Measurements from ENCODE around the gene SLC26A6. TPM values are rescaled to one million over a fixed set of nuclear protein-coding genes. Genes with fewer than 3 reads are reported as not detected.

The SLC26A6 gene
- total RNA-seq, 1 experiment from 2014 or later: 58.9 TPM

DNA sequence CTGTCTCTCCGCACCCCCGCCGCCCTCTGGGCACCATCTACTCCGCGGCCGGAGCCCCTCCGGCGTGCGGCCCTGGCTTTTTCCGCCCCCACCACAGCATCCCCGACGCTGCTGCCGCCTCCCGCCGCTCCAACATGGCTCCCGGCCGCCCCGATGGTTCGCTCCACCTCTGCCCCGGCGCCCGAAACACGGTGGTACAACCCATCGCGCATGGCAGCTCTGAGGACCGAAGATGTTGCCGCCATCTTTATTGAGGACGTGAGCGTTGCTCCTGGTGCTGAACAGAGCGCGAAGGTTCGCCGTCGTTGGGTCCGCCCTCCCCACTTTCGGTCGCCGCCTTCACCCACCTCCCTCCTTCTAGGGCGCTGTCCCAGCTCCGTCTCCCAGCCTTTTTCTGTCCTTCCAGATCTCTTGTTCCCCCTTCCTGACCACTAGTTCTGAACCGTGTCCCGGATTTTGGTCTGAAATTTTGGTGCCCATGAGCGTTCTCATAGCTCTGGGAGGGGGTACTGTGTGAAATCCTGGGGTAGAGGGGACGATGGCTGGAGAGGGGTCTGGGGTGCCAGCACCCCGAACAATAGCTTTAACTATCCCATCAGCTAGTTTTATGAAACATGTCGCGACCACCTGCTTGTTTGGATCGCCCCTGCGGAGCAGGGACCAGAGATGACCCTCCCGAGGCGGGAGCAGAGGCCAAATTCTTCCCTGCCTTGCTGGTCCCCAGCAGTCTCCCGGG, 27.7 kb upstream of the SLC26A6 start, which contains the start of gene CELSR3:
TSS of gene CELSR3 (minus strand) at position 134 of the 736 bp plus-strand sequence. CDS start 252 bp downstream, outside the sequence.
- ChIA-PET CTCF (interaction anchor here (0.9 to 5.2 kb wide), 13 partner anchors 23 to 344 kb away, joined by 3 to 51 read pairs (median 5); partner anchors contain the start of genes NCKIPSD, SLC26A6, UQCRC1 and WDR6), POLR2A (interaction anchor here (0.6 to 4.4 kb wide), 13 partner anchors 13 to 911 kb away, joined by 3 to 41 read pairs (median 4); partner anchors contain the start of genes ATRIP, IP6K2, NDUFAF3 and PFKFB4)
- H3K27ac Mint-ChIP-seq: peak within 1 kb of the TSS; percentile 100
- DNase-seq (ENCODE audit: low spot score) (peak; percentile 89), ATAC-seq (peak; percentile 16)
- H3K27me3 Mint-ChIP-seq (ENCODE audit: low read depth): no peaks in the 10 kb centered on the region
- peaks cover 28% of the 10 kb centered on the region for H3K36me3 Mint-ChIP-seq
- H3K4me3 Mint-ChIP-seq: peak within 1 kb of the TSS; percentile 88
- H3K9me3 Mint-ChIP-seq: peaks cover 6% of the 10 kb centered on the region; the same call in 1 of the 2 replicates
- peaks cover 14% of the 10 kb centered on the region for H3K4me1 Mint-ChIP-seq
- no peak for TF ChIP-seq FOXP1 (CRISPR knock-in tag; IDR thresholded peaks at IDR 0.05; ENCODE audit: borderline replicate concordance)
- TF ChIP-seq, protein P1, sequence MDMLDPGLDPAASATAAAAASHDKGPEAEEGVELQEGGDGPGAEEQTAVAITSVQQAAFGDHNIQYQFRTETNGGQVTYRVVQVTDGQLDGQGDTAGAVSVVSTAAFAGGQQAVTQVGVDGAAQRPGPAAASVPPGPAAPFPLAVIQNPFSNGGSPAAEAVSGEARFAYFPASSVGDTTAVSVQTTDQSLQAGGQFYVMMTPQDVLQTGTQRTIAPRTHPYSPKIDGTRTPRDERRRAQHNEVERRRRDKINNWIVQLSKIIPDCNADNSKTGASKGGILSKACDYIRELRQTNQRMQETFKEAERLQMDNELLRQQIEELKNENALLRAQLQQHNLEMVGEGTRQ (CRISPR knock-in tag; IDR thresholded peaks at IDR 0.05): no peak
- 0 out of 2 replicates have a peak, but pooled peaks have one; percentile 32 for TF ChIP-seq KAT7 (CRISPR knock-in tag; IDR thresholded peaks at IDR 0.05; ENCODE audit: borderline replicate concordance)
- TF ChIP-seq SP1 (CRISPR knock-in tag; conservative IDR thresholded peaks at IDR 0.05): no peak
- no peak for TF ChIP-seq CREM (CRISPR knock-in tag; IDR thresholded peaks at IDR 0.05)
- TF ChIP-seq SMAD4 (CRISPR knock-in tag; IDR thresholded peaks at IDR 0.05): no peak
- TF ChIP-seq, protein P2, sequence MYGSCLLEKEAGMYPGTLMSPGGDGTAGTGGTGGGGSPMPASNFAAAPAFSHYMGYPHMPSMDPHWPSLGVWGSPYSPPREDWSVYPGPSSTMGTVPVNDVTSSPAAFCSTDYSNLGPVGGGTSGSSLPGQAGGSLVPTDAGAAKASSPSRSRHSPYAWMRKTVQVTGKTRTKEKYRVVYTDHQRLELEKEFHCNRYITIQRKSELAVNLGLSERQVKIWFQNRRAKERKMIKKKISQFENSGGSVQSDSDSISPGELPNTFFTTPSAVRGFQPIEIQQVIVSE (CRISPR knock-in tag; IDR thresholded peaks at IDR 0.05; ENCODE audit: borderline replicate concordance): no peak
- TF ChIP-seq ZNF138 (CRISPR knock-in tag; conservative IDR thresholded peaks at IDR 0.05): peak; percentile 58; the same call in 1 of the 2 replicates
- TF ChIP-seq ELF4 (CRISPR knock-in tag; IDR thresholded peaks at IDR 0.05; ENCODE audit: low read depth): no peak
- TF ChIP-seq USF1 (CRISPR knock-in tag; IDR thresholded peaks at IDR 0.05): no peak
- no peak; the same call in none of the 2 replicates for TF ChIP-seq NFE2L1 (CRISPR knock-in tag; IDR thresholded peaks at IDR 0.05)
- TF ChIP-seq, protein P3, sequence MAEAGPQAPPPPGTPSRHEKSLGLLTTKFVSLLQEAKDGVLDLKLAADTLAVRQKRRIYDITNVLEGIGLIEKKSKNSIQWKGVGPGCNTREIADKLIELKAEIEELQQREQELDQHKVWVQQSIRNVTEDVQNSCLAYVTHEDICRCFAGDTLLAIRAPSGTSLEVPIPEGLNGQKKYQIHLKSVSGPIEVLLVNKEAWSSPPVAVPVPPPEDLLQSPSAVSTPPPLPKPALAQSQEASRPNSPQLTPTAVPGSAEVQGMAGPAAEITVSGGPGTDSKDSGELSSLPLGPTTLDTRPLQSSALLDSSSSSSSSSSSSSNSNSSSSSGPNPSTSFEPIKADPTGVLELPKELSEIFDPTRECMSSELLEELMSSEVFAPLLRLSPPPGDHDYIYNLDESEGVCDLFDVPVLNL (CRISPR knock-in tag; IDR thresholded peaks at IDR 0.05; ENCODE audit: borderline replicate concordance, low read depth): no peak; the same call in 1 of the 2 replicates
- TF ChIP-seq ZNF671 (CRISPR knock-in tag; IDR thresholded peaks at IDR 0.05): peak; percentile 69; the same call in 1 of the 2 replicates
- TF ChIP-seq, protein P4, sequence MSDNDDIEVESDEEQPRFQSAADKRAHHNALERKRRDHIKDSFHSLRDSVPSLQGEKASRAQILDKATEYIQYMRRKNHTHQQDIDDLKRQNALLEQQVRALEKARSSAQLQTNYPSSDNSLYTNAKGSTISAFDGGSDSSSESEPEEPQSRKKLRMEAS (CRISPR knock-in tag; IDR thresholded peaks at IDR 0.05): no peak
- TF ChIP-seq TP53 (CRISPR knock-in tag; IDR thresholded peaks at IDR 0.05): no peak
- no peak for TF ChIP-seq ZNF232 (CRISPR knock-in tag; IDR thresholded peaks at IDR 0.05)
- no peak; the same call in 1 of the 2 replicates for TF ChIP-seq AR (CRISPR knock-in tag; IDR thresholded peaks at IDR 0.05)
- TF ChIP-seq RORB (CRISPR knock-in tag; IDR thresholded peaks at IDR 0.05): no peak
- TF ChIP-seq NR3C1 (CRISPR knock-in tag; conservative IDR thresholded peaks at IDR 0.05; ENCODE audit: low read depth): no peak
- TF ChIP-seq FOXJ3 (CRISPR knock-in tag; IDR thresholded peaks at IDR 0.05; ENCODE audit: borderline replicate concordance): no peak
- no peak for TF ChIP-seq TEAD1 (CRISPR knock-in tag; IDR thresholded peaks at IDR 0.05)
- TF ChIP-seq E2F5 (CRISPR knock-in tag; IDR thresholded peaks at IDR 0.05): peak; percentile 73; the same call in 1 of the 2 replicates
- TF ChIP-seq NFATC4 (CRISPR knock-in tag; IDR thresholded peaks at IDR 0.05): no peak; the same call in 1 of the 2 replicates
- TF ChIP-seq ATF1 (CRISPR knock-in tag; IDR thresholded peaks at IDR 0.05): no peak
- TF ChIP-seq EMX1 (CRISPR knock-in tag; IDR thresholded peaks at IDR 0.05): no peak; the same call in 1 of the 2 replicates
- TF ChIP-seq CBFB (CRISPR knock-in tag; IDR thresholded peaks at IDR 0.05; ENCODE audit: low read depth): 0 out of 2 replicates have a peak, but pooled peaks have one; percentile 54
- TF ChIP-seq GTF2I (CRISPR knock-in tag; conservative IDR thresholded peaks at IDR 0.05): no peak
- 0 out of 2 replicates have a peak, but pooled peaks have one; percentile 17 for TF ChIP-seq RELA (CRISPR knock-in tag; IDR thresholded peaks at IDR 0.05; ENCODE audit: borderline replicate concordance)
- TF ChIP-seq, protein P5, sequence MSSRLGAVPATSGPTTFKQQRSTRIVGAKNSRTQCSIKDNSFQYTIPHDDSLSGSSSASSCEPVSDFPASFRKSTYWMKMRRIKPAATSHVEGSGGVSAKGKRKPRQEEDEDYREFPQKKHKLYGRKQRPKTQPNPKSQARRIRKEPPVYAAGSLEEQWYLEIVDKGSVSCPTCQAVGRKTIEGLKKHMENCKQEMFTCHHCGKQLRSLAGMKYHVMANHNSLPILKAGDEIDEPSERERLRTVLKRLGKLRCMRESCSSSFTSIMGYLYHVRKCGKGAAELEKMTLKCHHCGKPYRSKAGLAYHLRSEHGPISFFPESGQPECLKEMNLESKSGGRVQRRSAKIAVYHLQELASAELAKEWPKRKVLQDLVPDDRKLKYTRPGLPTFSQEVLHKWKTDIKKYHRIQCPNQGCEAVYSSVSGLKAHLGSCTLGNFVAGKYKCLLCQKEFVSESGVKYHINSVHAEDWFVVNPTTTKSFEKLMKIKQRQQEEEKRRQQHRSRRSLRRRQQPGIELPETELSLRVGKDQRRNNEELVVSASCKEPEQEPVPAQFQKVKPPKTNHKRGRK (CRISPR knock-in tag; IDR thresholded peaks at IDR 0.05; ENCODE audit: borderline replicate concordance): no peak

Data from WTC11 (cell line).